GM18519 (cell line): ENCODE results near the gene SLC2A9.

Source experiments
- ATAC-seq: cut with Tn5 transposase; IDR thresholded peaks from one replicate; pipeline ENCODE4 v1.9.1; 2021; ENCODE audit warnings: mild to moderate bottlenecking, moderate library complexity; ENCODE audit not compliant: unreplicated experiment, low FRiP score

Gene SLC2A9

GRCh38 chr4:10020871-10021652 is at the start of gene SLC2A9:
Gene SLC2A9, minus strand, starts transcription at chr4:10021497. Its CDS starts 68 bp downstream, at chr4:10021429.
- no peak for ATAC-seq

GRCh38 chr4:10069075-10069642 is 47.9 kb upstream of the SLC2A9 start:
- ATAC-seq: no peak

DNA sequence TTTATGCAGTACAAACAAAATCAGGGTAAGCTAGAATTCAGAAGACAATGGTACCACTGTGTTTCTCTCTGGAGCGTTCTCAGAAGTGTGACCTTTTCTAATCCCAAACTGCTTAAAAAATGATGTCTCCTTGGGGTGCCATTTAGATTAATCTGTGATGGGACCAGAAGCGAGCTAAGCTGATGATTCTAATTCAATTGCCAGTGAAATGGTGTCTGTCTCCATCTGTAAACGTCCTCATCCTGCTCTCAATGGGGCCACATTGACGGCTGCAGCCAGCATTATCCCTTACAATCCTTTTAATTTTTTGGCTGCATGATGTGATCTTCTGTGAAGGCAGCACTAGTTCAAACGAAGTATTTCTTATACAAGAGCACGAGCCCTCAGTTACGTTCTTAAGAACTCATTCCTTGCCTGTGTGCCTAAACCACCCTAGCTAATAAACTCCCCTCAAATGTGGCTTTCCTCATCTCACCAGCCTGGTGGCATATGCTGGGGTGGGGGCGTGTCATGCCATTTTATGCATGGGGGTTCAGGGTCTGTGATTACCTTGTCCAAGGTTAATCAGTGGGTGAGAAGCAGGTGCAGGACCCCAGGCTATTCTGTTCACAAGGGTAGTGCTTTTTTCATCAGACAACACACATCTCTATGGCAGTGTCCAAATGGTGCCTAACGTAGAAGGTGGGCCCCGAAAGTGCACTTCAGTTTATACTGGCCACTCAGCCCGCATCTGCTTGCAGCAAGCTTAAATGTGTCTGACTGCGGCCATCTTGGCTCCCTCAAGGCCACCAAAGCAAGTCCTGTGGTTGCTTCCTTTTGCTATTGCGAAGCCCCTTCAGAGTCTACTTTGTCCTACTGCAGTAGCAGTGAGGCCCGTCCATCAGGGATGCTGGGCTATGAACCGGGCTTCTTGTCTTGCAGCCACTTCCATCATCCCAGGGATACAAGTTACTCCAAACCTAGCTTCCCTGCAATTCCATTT is 45.7 kb upstream of the SLC2A9 start:
- ATAC-seq: no peak

DNA sequence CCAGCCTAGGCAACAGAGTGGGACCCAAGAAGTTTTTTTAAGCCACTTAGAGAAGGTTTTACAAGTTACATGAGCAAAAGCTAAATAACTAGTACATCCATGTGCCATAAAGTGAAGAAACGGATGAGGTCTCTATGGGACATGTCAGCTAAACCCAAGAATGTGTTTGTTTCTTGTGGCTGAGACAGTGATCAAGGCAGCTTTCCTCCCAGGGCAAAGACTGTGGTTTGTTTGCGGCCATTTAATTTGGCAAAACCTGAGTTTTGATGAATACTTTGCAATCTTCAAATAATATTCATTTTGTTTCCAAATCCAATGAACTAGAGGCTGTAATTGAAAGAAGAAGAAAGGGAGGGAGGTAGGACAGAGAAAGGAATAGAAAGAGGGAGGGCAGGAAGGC is 44.9 kb upstream of the SLC2A9 start:
- ATAC-seq: no peak

DNA sequence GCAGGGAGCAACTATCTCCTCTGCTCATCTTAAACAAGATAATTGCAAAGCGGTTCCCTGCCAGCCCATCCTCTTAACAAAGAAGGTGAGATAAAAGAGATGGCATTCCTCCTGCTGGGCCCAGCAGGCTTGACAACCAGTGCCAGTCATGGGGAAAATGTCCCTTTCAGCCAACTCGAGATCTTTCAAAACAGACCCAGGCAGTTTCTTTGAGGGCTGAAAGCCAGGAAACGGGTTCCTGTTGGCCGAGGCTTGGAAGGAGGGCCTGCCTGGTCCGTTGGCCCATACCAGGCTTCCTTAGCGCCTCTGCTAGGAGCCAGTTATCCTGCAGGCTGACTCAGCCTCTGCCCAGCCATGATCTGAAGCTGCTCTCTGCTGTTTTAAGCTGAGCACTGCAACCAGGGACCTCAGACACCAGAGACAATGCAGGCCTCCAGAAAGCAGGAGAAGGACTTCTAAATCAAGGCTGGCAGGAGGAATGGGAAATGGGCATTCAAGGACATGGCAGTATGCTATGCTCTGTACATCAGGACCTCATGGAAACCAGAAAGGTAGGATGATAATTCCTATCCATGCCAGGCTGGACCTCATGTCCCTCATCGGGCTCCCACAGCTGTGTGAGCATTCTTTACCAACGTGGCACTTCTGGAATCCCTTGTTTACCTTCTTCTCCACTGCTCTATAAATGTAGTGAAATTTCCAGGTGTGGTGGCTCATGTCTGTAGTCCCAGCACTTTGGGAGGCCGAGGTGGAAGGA is 42.4 kb upstream of the SLC2A9 start:
- no peak for ATAC-seq

DNA sequence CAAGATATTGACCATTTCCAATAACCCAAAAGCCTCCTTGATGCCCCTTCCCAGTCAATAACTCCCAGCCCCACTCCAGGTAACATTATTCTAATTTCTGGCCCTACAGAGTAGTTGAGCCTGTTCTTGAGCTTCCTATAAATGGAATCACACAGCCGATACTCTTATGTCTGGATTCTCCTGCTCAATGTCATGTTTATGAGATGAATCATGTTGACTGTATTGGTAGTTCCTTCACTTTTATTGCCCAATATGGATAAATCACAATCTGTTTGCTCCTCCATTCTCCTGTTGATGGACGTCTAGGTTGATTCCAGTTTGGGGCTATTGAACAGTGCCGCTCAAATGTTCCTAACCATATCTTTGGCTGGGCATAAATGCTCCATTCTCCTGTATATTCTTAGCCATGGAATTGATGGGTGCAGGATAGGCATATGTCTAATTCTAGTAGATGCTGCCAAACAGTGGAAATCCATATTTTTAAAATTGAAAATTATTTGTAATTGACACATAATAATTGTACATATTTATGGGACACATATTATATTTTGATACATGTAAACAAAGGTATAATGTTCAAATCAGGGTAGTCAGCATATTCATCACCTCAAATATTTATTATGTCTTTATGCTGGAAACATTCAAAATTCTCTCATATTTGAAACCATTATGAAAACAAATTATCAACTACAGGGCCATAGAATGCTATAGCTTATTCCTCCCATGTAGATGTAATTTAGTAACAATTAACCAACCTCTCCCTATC is 40.5 kb upstream of the SLC2A9 start:
- ATAC-seq: no peak

DNA sequence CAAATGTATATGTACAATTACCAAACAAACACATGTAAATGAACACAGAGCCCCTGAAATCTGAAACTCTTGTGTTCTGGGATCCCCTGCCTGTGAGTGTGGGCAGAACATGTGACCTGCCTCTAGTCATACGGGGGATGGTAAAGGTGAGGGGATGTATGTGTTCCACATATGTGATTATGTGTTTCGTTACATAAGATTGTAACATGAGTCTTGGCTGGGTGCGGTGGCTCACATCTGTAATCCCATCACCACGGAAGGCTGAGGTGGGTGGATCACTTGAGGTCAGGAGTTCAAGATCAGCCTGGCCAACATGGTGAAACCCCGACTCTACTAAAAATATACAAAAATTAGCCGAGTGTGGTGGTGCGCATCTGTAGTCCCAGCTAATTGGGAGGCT is 37.1 kb upstream of the SLC2A9 start:
- ATAC-seq: no peak

DNA sequence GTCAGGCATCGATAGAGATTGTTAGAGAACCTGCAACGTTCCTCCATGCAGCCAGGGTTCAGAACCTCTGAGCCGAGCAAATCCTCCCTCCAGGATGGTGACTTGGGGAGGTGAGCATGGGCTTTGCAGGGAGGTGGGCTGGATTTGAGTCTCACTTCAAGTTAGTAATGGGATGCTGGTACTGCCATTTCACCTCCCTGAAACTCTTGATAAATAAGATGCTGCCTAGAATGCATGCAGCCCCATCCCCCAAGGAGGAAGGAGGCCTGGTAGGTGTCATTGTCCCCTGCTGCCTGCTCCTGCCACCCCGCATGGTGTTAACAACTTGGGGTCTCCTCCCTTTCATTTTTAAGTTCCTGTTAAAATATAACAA is 35.7 kb upstream of the SLC2A9 start:
- no peak for ATAC-seq

GRCh38 chr4:10056334-10057022 is 35.2 kb upstream of the SLC2A9 start:
- ATAC-seq: no peak

GRCh38 chr4:10055871-10056270 is 34.6 kb upstream of the SLC2A9 start:
- no peak for ATAC-seq

DNA sequence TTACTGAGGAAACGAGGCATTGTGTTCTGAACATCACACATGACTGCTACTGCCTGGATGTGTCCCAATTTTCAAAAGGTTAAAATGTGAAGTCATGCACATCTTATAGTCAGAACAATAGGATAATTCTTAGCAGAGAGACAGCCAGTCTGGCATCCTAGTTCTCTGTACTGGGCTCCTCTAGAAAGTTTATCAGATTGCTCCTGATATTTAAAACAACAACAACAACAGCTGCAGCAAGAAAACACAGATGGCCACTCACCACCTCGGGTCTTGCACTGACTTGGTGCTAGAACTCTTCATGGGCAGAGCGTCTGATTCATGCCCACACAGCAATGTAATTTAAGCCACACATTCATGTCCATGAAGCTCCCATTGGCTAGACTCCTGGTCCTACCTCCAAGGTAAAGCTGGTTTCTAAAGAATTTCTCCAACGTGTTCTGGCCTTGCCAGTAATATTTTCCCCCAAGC is 33.3 kb upstream of the SLC2A9 start:
- ATAC-seq: no peak

DNA sequence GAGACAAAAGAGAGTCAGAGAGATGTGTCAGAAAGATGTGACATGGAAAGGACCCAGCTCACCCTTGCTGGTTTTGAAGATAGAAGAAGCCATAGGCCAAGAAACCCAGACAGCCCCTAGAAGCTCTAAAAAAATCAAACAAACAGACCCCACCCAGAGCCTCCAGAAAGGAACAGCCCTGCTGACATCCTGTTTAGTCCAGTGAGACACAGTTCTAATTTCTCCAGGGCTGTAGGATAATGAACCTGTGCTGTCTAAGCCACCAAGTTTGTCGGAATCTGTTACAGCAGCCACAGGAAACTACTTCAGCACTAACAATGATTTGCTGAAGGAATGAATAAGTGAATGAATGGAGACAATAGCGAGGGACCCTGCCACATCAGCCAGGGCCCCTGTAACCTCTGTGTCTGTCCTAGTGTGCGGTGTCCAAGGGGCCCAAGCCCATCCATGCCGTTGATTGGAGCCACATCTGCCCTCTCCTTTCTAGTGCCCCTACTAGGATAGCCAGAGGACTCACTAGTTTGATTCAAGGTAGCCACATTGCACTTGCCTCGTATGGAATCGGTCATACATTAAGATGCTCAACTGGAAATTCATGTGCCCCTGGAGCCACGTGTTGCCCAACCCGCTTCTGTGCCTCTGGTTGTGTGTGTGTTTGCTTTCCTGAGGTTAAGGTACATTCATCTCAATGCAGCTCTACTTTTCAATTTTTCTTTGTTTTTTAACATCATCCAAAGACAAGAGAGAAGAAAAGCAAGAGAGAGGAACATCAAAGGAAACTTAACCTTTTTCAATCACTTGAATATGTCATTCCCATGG is 32.5 kb upstream of the SLC2A9 start:
- no peak for ATAC-seq

DNA sequence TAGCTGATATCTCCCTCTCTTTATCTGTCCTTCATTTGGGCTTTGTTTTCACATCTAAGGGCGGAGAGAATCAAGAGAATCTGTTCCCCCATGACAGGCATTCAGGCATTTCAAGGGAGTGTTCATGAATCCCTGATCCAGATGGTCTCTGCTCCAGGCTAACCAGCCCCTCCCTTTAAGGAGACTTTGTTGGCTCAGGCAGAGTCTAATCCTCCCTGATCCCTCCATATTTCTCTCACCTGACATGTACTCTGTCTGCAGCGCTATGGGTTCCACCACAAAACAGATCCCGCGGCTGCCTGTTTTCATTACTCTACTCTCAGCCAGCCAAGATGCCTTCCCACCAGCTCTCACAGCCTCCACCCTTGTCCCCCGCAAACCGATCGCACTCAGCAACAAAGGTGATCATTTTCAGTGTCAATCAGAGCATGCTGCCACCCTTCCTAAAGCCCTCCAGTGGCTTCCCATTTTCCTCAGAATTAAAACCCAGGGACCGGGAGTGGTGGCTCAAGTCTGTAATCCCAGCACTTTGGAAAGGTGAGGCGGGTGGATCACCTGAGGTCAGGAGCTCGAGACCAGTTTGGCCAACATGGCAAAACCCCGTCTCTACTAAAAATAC is 30.3 kb upstream of the SLC2A9 start:
- ATAC-seq: no peak

DNA sequence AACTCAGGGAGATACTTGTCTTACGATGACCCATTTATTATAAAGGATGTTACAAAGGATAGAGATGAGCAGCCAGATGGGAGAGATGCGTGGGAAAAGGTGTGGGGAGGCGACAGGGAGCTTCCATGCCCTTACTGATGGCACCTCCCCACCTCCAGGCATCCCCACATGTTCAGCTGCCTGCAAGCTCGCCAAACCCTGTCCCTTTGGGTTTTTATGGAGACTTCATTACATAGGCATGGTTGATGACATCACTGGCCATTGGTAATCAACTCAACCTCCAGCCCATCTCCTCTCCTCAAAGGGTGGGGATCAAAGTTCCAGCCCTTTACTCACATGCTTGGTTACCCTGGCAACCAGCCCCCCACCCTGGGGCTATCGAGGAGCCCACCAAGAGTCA is 29.4 kb upstream of the SLC2A9 start:
- no peak for ATAC-seq

DNA sequence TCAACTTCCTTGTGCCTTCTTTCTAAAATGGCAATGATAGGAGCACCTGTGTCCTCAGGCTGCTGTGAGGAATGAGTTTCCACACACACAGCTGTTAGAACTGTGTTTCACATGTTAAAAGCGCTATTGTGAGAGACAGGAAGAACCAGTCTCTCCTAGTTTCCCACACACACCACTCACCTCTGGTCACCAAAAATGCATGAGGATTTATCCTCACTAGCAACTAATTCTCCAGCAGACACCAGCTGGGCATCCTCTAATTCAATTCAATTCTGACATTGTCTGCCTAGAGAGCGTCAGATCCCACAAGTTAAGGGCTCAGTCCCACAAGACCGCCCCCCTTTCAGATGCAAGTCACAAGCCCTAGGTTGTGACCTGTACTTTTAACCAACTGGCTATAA is 29.0 kb upstream of the SLC2A9 start:
- ATAC-seq: no peak

- no peak for ATAC-seq
Observed at GRCh38 chr4:10048941-10049697, 27.8 kb upstream of the SLC2A9 start.

- ATAC-seq: no peak
Observed at GRCh38 chr4:10047967-10048366, 26.7 kb upstream of the SLC2A9 start.
